GM04503 (cell line): ENCODE measurements around the gene WWTR1.
A peak's percentile ranks its signal among the peaks of the same experiment; 100 is the strongest.

Source experiments
- DNase-seq: peaks from one replicate; pipeline ENCODE4 v3.0.0-alpha.2; 2012; ENCODE audit warnings: low read depth

Gene WWTR1

DNA sequence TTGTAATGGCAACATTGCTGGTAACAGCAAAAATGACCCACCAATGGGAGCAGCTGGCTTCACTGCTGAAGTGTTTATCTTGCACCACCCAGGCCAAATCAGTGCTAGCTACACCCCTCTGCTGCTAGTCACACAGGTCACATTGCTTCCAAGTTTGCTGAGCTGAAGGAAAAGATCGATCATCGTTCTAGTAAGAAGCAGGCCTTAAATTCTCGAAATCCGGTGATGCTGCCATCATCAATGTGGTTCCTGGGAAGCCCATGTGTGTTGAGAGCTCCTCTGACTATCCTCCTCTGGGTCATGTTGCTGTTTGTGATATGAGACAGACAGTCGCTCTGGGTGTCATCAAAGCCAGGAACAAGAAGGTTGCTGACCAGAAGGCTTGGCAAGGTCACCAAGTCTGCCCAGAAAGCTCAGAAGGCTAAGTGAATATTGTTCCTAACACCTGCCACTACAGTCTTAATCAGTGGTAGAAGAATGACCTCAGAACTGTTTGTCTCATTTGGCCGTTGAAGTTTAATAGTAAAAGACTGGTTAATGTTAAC is 162.2 kb downstream of the WWTR1 start:
- no peak for DNase-seq

DNA sequence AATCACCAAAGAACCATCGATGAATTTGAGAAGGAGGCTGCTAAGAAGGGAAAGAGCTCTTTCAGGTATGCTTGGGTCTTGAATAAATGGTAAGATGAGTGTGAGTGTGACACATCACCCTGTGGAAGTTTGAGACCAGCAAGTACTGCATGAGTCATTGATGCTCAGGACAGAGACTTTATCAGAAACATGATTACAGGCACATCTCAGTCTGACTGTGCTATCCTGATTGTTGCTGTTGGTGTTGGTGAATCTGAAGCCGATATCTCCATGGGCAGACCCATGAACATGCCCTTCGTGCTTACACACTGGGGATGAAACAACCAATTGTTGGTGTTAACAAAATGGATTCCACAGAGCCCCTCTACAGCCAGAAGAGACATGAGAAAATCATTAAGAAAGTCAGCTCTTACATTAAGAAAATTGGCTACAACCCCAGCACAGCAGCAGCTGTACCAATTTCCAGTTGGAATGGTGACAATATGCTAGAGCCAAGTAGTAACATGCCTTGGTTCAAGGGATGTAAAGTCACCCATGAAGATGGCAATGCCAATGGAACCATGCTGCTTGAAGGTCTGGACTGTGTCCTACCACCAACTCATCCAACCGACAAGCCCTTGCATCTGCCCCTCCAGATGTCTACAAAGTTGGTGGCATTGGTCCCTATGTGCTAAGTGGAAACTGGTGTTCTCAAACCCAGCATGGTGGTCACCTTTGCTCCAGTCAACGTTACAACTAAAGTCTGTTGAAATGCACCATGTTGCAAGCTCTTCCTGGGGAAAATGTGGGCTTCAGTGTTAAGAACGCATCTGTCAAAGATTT is 162.9 kb downstream of the WWTR1 start:
- DNase-seq: no peak

DNA sequence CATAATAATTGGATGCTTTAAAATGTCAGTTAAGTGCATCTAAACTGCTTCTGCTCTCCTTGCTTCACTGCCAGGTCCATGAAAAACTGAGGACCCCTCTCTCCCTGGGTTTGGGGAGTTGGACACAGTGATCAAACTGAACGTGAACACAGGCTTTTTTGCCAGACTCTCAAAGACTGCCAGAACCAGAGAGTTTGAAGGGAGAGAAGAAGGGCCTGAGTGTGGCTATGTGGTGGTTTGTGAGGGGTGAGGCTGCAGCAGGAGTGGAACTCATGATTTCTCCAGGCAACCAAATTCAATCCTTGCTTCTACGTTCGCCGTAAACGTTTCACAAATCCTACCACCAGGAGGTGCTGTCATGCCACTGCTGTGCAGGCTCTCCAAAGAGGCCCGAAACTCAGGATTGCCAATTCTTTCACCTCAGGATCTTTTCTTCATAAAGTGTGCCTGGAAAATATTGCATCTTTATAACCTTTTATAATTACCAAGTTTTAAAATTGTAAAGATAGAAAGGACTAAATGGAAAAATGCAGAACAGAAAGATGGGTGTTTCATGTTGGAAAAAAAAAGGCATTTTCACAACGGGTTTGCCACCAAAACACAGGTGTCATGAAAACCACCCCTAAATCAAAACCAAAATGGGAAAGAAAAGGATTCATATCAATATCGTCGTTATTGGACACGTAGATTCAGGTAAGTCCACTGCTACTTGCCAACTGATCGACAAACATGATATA is 163.6 kb downstream of the WWTR1 start:
- no peak for DNase-seq

DNA sequence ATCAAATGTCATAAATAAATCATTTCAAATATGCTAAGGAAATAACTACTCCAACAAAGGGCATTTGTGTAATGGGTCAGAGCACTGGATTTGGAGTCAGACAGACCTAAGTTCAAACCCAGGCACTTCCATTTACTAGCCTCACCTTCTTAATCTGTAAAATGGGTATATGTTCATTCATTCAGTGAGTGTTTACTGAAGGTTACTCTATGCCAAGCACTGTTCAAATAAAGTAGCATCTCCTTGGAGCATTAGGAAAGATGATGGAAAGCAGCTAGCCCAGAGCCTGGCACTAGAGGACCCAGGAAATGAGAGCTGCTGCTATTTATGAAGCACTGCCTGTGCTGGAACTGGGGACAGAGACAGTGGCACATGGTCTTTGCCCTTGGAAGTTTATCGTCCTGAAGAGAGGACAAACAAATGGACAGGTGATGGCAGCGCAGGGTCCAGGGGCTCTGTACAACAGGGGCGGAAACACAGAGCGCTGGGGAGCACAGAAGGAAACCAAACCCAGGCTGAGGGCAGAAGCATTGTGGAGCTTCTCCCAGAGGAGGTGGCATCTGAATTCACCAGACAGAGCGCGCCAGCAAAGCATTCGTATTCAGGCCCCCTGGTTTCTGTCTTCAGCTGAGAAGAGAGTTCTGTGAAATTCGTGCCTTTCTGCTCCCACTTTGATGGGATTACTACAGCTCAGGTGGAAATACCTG is 164.4 kb downstream of the WWTR1 start:
- no peak for DNase-seq

DNA sequence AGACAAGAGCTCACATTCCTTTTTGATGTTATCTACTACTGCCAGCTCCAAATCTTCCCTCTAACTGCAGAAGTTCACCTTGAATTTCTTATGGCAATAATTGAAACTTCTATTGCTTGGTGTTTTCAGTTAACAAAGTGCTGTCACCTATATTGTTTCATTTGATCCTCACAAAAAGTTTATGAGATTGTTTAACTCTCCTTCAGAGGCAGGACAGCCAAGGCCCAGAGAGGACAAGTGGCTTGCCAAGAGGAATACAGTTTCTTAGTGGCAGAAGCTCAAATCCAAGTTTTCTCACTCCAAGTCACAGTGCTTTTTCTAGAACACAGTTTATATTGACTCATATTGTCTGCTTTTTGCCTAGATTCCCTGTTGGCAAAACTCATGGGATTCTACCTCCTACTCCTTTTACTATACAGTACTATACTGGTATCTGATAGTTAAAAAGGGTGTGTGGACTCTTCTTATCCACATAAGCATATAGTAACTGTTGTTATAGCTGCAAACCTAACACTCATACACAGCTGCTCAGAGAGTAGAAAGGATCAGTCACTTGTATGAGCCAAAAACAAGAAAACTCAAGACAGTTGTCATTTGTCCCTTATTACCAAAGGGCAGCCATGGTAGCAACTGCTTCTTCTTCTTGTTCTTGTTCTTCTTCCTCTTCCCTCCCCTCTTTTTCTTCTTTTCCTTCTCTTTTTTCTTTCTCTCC is 167.4 kb downstream of the WWTR1 start:
- no peak for DNase-seq

DNA sequence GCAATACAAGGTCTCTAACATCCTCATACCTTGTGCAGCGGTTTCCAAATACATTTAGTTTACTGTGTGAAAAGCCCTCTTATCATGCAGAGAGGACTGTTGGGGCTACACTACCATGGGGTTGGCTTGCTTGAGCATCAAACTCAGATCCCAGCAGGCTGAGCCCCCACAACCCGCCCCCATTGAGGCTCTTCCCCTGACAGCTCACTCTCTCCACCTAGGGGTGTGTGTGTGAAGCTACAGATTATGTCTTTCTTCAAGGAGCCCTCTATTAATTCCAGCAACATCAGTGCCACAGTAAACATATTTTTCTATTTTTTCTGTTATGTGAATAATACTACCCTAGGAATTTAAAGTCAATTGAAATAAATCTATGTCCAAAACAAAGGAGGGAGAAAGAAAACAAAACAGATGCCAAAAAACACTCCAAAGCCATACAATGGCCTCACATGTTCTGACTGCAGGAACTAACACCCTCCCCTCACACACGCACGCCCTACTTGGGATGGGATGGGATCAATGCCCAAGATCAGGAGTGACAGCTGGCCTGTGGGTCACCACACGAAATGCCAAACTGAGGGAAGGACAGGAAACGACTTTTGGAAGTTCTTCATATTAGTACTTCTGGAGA is 168.7 kb downstream of the WWTR1 start:
- DNase-seq: no peak

DNA sequence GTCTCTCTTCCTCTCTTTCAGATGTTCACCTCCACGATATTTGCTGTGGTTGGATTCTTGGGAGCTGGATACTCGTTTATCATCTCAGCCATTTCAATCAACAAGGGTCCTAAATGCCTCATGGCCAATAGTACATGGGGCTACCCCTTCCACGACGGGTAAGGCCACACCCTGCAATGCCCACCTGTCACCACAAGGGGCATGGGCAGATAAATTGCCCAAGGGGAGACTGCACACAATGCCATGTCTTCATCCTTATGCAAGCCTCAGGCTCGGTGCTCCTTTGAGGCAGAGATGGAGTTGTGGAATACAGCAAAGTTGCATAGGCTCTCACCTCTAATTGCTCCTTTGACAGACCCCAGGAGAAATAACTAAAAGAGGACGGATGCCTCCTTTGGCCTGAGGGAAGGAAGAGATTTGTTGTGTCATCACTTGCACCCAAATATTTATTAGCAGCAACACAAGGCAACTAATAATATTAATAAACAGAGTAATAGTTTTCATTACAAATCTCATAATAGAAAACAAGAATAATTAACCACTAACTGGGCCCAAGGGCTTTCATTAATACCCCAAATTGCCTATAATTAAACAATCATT is 170.1 kb downstream of the WWTR1 start:
- no peak for DNase-seq

DNA sequence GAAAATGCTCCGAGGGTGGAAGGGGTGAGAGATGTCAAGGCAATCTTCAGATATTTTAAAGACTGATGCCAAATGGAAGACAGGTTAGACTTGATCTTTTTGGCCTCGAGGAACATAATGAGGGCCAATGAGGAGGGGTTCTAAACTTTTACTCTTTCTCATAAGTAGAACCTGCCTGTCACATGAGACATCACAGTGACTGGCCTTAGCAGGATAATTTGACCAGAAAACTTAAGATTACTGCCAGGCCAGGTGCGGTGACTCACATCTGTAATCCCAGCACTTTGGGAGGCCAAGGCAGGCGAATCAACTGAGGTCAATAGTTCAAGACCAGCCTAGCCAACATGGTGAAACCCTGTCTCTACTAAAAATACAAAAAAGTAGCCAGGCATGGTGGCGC is 171.1 kb downstream of the WWTR1 start:
- DNase-seq: no peak

DNA sequence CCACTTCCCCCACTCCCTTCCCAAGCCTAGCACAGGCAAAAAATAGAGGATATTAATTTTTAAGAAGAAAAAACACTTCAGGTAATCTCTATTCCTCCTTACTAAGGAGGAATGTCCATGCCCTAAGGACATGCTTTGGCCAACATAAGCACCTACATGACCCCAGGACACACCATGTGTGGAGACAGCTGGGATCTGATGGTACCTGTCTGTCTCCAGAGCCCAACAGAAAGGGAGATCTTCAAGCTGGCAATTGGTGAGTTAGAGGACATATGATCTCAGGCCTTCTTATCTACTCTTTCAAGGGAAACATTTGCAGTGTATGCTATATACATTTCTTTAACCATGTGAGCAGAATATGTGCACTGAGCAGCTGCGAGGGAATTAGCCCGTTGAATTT is 176.3 kb downstream of the WWTR1 start:
- no peak for DNase-seq

DNA sequence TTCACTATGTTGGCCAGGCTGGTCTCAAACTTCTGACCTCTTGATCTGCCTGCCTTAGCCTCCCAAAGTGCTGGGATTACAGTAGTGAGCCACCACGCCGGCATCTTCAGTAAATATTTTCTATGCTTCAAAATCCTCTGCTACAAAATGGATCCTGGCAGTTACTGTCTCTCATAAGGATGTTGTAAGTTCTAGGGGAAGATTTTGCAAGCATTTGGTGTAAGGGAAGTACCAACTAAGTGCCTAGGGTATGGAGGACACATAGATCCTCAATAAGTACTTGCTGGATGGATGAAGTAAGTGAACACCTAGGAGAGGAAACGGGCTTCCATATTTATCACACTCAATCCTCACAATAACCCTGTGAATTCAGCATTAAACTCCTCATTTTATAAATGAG is 176.8 kb downstream of the WWTR1 start:
- DNase-seq: no peak

DNA sequence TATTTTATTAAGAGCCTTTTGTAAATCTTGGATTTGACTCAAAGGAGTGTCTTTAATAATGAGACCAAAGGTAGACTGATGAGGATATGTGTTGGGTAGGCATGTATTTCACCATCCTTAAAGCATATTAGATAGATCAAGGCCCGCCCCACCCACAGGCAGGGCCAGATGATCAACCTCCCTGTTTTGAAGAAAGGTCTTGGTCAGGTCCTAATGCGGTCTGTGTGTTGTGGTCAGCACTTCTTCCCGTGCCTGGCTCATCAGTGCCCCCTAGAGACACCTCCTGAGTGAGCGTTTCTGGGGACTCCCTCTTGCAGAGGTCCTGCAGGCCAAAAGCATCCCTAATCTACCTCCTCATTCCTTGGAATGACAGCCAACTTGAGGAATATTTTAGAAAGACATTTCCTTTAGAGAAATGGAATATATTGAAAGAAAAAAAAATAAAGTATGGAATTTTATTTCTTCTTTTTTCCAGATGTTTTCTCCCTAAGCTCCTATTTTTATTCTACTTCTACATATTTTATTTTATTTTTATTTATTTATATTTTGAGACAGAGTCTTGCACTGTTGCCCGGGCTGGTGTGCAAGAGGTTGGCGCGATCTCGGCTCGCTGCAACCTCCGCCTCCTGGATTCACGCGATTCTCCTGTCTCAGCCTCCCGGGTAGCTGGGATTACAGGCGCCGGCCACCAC is 177.4 kb downstream of the WWTR1 start:
- no peak for DNase-seq

DNA sequence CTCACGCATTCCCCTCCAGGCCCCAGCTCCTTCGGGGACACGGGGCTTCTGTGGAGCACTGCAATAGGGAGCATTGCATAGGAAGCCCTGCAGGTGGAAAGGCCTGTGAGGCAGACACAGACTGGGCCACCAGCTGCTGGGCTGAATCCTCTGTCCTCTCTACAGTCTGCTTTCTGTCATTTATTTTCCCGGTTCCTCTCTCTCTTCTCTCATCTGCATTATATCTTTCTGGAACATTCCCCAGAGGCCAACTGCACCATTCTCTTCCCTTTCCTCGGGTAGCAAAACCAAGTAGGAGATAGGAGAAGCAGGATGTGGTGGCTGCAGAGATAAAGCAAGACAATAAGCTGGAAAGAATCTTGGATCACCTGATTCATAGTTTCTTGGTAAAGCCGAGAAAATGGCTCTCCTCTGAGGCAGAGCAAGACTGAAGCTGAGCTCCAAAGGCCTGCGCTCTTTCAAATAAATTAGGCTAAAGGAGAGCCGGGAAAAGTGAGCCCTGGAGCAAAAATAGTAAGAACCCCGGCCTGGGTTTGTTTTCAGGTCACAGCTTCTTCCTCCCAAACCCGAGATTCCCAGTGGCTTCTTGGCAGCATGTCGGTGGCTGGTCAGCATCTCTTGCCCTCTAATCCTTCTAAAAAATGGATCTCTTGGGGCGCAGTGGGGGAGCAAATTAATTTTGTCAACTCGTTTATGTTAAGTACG is 178.1 kb downstream of the WWTR1 start:
- no peak for DNase-seq

DNA sequence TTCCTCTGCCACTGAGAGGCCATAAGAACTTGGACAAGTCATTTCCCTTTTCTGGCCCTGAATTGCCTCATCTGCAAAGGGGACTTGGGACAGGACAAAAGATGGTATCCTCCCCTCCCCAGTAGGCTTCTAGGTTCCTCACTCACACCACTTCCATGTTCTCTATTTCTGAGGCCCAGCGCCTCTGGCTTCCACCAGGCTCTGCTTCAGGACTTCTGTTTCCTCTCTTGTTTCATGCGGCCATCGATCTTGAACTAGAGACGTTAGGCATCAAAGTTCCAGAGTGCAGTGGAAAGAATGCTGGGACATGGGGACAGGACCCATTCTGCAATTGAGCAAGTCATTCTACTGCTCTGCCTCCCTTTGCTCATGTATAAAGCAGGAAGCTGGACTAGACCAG is 181.6 kb downstream of the WWTR1 start:
- DNase-seq: no peak

DNA sequence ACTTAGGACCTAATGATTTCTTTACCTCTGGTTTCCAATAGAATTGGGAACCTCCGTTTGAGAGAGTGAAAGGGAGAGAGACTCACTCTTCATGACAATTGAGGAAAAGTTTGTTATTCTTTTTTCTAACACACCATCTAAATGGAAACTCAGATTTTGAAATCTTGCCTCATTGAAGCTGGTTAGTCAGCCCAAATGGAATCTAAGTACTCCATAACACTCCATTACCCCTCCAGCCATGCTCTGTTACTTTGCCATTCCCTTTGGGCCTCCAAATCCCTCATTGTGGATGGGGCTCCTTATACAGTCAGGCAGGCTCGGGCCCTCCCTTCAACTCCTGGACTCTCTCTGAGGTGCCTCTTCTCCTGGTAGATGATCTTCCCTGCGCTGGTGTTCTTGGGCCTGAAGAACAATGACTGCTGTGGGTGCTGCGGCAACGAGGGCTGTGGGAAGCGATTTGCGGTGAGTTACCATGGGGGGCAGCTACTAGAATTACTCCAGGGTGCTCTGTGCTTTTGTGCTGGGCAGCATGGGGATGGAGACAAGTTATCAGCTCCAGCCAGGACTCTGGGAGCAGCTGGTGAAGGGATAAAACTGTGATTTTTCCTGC is 182.3 kb downstream of the WWTR1 start:
- no peak for DNase-seq

DNA sequence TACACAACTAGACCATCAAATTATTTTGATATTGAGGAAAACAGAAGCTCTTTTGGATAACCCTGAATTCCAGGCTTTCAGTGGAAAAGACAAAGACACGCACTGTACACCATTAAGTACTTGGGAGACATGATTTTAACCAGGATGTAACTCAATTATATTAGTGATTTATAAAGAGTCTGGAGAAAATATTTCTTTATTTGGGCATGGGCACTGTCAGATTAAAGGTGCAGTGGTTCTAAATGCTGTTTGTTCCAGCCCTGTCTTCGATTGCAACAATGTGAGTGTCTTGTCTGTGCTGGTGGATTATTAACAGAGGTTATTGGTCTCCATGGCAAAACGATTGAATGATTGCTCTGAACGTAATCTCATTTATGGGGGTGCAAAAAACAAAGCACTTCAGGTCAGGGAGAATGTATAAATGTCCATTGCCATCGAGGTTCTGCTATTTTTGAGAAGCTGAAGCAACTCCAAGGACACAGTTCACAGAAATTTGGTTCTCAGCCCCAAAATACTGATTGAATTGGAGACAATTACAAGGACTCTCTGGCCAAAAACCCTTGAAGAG is 183.5 kb downstream of the WWTR1 start, which contains the start of gene TM4SF4:
Gene TM4SF4 (plus strand): TSS at position 448 of the 568 bp plus-strand sequence. CDS start 181 bp downstream, outside the sequence.
- no peak for DNase-seq

DNA sequence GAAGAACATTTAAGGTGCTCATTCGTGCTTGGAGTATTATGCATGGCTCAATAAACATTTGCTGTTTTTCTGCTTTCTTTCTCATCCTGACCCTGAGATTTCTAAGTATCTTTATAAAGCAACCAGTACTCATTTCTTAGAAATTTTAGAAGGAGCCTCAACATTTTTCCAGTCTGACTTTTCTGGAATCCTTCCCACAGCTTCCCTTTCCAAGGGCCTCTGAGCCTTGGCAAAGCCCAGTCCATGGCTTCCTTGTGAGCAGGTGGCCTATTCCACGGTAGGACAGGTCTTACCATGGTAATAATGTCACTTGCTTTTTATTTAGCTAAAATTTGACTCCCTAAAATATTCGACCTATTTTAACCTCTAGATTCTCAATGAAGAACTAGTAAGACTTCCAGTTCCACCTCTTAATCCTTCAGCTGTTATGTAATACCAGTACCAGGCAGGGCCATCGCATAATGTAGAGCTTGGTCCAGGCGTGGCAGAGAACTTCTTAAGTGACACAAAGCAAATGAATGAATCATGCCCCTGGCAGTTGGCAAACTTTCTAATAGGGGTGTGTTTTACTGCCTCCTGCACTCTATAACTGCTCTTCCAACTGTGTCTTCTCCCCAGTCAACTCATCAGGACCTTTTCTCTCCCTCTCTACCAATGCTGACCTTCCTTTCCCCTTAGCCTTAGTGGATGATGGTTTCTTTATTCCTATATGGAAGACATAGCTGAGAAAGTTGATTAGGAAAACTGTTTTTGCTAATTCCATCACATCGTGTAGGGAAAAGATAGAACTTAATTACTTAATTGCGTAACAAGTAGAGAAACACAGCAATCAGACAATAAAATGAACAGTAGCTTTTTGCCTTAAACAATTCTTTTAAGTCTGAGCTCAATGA is 184.2 kb downstream of the WWTR1 start:
- peak; percentile 78 for DNase-seq

DNA sequence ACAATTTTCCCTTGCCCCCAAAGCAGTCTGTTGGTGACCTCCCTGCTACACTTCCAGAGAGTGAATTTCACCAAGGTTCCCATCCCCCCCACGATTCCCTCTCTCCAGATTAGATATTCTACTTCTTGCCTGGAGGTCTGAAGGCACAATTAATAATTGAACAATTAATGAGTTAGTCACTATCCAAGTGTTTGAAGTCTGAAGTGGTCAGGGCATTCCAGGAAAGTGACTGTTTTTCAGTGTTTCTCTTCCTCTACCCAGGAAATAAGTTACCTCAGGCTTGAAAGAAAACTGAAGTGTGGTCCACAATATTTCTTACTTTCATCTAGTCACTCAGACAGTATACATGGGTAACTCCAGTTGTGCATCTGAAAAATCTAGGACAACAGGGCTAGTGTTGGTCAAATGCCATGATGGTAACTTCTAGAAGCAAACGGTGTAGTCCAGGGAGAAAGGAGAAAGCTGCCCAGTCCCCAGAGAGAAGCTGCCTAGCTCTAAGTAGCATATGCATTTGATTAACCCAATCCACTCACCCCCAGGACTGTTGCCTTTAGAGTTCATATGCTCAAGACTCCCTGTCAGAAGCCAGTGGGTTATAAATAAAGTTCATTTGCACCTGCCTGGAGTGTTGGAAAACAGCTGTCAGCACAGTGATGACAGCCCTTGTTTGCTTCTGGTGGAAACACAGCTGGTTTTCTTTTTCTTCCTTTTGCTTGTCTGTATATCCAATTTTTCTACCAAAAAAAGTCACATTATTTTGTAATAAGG is 185.6 kb downstream of the WWTR1 start:
- no peak for DNase-seq
